Liver (tissue), 9 donors: ENCODE measurements around the gene SNAP25. TPM values are rescaled to one million over a fixed set of nuclear protein-coding genes. Genes with fewer than 3 reads are reported as not detected.

Experiments
- DNase-seq: peaks from one replicate; pipeline ENCODE4 v3.0.0-alpha.2; 2017; ENCODE audit warnings: low spot score
- H3K27ac ChIP-seq, 2 donors: one replicate each; pipeline ENCODE4 v1.7.0; 2013; ENCODE audit warnings: inconsistent platforms in 2 of 2, low read length in 2 of 2, control low read depth in 1 of 2, low read depth in 1 of 2, mild to moderate bottlenecking in 1 of 2
- H3K27me3 ChIP-seq, 4 donors: one replicate each; pipeline versions ENCODE4 v1.6.1 to v1.7.0; 2013; ENCODE audit warnings: low read length in 3 of 4, inconsistent platforms in 1 of 4, mild to moderate bottlenecking in 1 of 4, moderate library complexity in 1 of 4; ENCODE audit not compliant: control insufficient read depth in 4 of 4, insufficient read depth in 4 of 4
- H3K36me3 ChIP-seq, 4 donors: one replicate each; pipeline versions ENCODE4 v1.6.1 to v1.7.0; 2013; ENCODE audit warnings: low read length in 3 of 4, mild to moderate bottlenecking in 3 of 4, low read depth in 1 of 4, moderate library complexity in 1 of 4; ENCODE audit not compliant: control insufficient read depth in 4 of 4, insufficient read depth in 3 of 4
- H3K4me1 ChIP-seq, 4 donors: one replicate each; pipeline versions ENCODE4 v1.6.1 to v1.7.0; 2013; ENCODE audit warnings: low read length in 3 of 4, mild to moderate bottlenecking in 3 of 4, moderate library complexity in 1 of 4; ENCODE audit not compliant: control insufficient read depth in 4 of 4, insufficient read depth in 4 of 4
- H3K4me3 ChIP-seq, 3 donors: one replicate each; pipeline versions ENCODE4 v1.6.1 to v1.7.0; 2013; ENCODE audit warnings: low read length in 3 of 3, control low read depth in 1 of 3, low read depth in 1 of 3, mild to moderate bottlenecking in 1 of 3
- H3K9ac ChIP-seq, 2 donors: one replicate each; pipeline ENCODE4 v1.7.0; 2013; ENCODE audit warnings: low read length in 2 of 2, mild to moderate bottlenecking in 2 of 2, moderate library complexity in 2 of 2, control low read depth in 1 of 2, low read depth in 1 of 2
- H3K9me3 ChIP-seq, 4 donors: one replicate each; pipeline versions ENCODE4 v1.6.1 to v1.7.0; 2013; ENCODE audit warnings: low read length in 3 of 4; ENCODE audit not compliant: control insufficient read depth in 4 of 4
- ATF3 ChIP-seq: IDR thresholded peaks from 2 replicates; pipeline ENCODE4 v1.6.1; 2016; ENCODE audit warnings: antibody characterized with exemption
- CTCF ChIP-seq: fragments of 150-350 bp; IDR thresholded peaks from 2 replicates; pipeline ENCODE4 v1.5.1; 2017; ENCODE audit warnings: improper control_type of control experiment, low read depth, low read length; ENCODE audit not compliant: missing input control
- EGR1 ChIP-seq, 2 donors: IDR thresholded peaks; 2 replicates each; pipeline ENCODE4 v1.6.1; 2016 to 2018; ENCODE audit warnings: antibody characterized with exemption in 2 of 2, low read depth in 2 of 2
- FOXA1 ChIP-seq: IDR thresholded peaks from 2 replicates; pipeline ENCODE4 v1.6.1; 2016; ENCODE audit warnings: antibody characterized with exemption
- FOXA2 ChIP-seq: IDR thresholded peaks from 2 replicates; pipeline ENCODE4 v1.6.1; 2016; ENCODE audit warnings: antibody characterized with exemption
- GABPA ChIP-seq, 2 donors: IDR thresholded peaks in 1 of 2; conservative IDR thresholded peaks in 1 of 2; 2 replicates each; pipeline ENCODE4 v1.6.1; 2016; ENCODE audit warnings: antibody characterized with exemption in 2 of 2, mild to moderate bottlenecking in 1 of 2, moderate library complexity in 1 of 2
- HNF4A ChIP-seq, 2 donors: conservative IDR thresholded peaks; 2 replicates each; pipeline ENCODE4 v1.6.1; 2016; ENCODE audit warnings: antibody characterized with exemption in 2 of 2, mild to moderate bottlenecking in 2 of 2
- HNF4G ChIP-seq: IDR thresholded peaks from 2 replicates; pipeline ENCODE4 v1.6.1; 2016; ENCODE audit warnings: antibody characterized with exemption
- JUND ChIP-seq, 2 donors: IDR thresholded peaks; 2 replicates each; pipeline ENCODE4 v1.6.1; 2016; ENCODE audit warnings: antibody characterized with exemption in 2 of 2
- MAX ChIP-seq: IDR thresholded peaks from 2 replicates; pipeline ENCODE4 v1.6.1; 2016; ENCODE audit warnings: antibody characterized with exemption
- NR2F2 ChIP-seq: IDR thresholded peaks from 2 replicates; pipeline ENCODE4 v1.6.1; 2016; ENCODE audit warnings: antibody characterized with exemption
- RAD21 ChIP-seq, 2 donors: IDR thresholded peaks; 2 replicates each; pipeline ENCODE4 v1.6.1; 2016; ENCODE audit warnings: antibody characterized with exemption in 2 of 2, mild to moderate bottlenecking in 2 of 2
- REST ChIP-seq: IDR thresholded peaks from 2 replicates; pipeline ENCODE4 v1.6.1; 2016; ENCODE audit warnings: antibody characterized with exemption, mild to moderate bottlenecking
- RXRA ChIP-seq, 2 donors: IDR thresholded peaks; 2 replicates each; pipeline ENCODE4 v1.6.1; 2017 to 2018; ENCODE audit warnings: antibody characterized with exemption in 2 of 2, mild to moderate bottlenecking in 1 of 2
- SP1 ChIP-seq: IDR thresholded peaks from 2 replicates; pipeline ENCODE4 v1.6.1; 2018; ENCODE audit warnings: antibody characterized with exemption, mild to moderate bottlenecking
- TAF1 ChIP-seq: conservative IDR thresholded peaks from 2 replicates; pipeline ENCODE4 v1.6.1; 2016; ENCODE audit warnings: antibody characterized with exemption, mild to moderate bottlenecking
- YY1 ChIP-seq: IDR thresholded peaks from 2 replicates; pipeline ENCODE4 v1.6.1; 2016; ENCODE audit warnings: antibody characterized with exemption, mild to moderate bottlenecking
- ZBTB33 ChIP-seq: IDR thresholded peaks from 2 replicates; pipeline ENCODE4 v1.6.1; 2016; ENCODE audit warnings: antibody characterized with exemption
- WGBS: extraction: QIAGEN DNeasy Blood & Tissue Kit; methylation state at CpG from one replicate; pipeline ENCODE4 v1.1.7; 2013; 5-methylcytosine and 5-hydroxymethylcytosine counted together
- polyA plus RNA-seq, 2 donors: library from polyadenylated mRNA; stranded (reverse) in 1 of 2; unstranded in 1 of 2; fragments of 200-250 nt in 1 of 2; fragments of >200 nt in 1 of 2; fragmentation: Nextera tagmentation in 1 of 2; extraction: Ambion mirVana in 1 of 2; gene quantifications; one replicate each; pipeline versions ENCODE4 v1.2.1 to v1.2.3, GENCODE V29; 2013 to 2015
- total RNA-seq, 2 donors: library from RNA; depleted of rRNA; stranded (reverse); fragments of >200 nt; gene quantifications; one replicate each; pipeline ENCODE4 v1.2.3, GENCODE V29; 2014
- donor health status: healthy.
- donor health status: healthy.
- donor health status: healthy.
- donor health status: healthy.
- donor health status: healthy.

SNAP25 gene
- total and polyA plus RNA-seq, 4 donors, result 0.32 to 2.7 (median 0.56) TPM

GRCh38 chr20:10250902-10251301, 32.3 kb downstream of the SNAP25 start:
- Histone ChIP-seq H3K4me3 (no peak overlapping the region), H3K27me3 (no peaks in the 10 kb centered on the region), H3K9me3 (no peaks in the 10 kb centered on the region), H3K4me1 (no peaks in the 10 kb centered on the region), H3K36me3 (no peaks in the 10 kb centered on the region), H3K9ac (no peak overlapping the region), H3K27ac (no peak overlapping the region)
- no peak for TF ChIP-seq FOXA2
- no peak for TF ChIP-seq EGR1 (IDR thresholded peaks at IDR 0.05; ENCODE audit: low read depth in 2 of 2)
- no peak for TF ChIP-seq RXRA (IDR thresholded peaks at IDR 0.05)
- TF ChIP-seq SP1, result no peak
- TF ChIP-seq ZBTB33, result no peak
- no peak for TF ChIP-seq GABPA (IDR thresholded peaks at IDR 0.05 in 1 of 2, conservative IDR thresholded peaks at IDR 0.05 in 1 of 2)
- TF ChIP-seq ATF3, result no peak
- no peak for TF ChIP-seq FOXA1
- no peak for TF ChIP-seq HNF4A (conservative IDR thresholded peaks at IDR 0.05)
- TF ChIP-seq TAF1, result no peak
- WGBS, result 78% methylated on average over 5 of the region's 5 CpGs
- no peak for DNase-seq

GRCh38 chr20:10253780-10254179, 35.1 kb downstream of the SNAP25 start:
- Histone ChIP-seq H3K27ac (no peak overlapping the region), H3K9ac (no peak overlapping the region), H3K27me3 (no peaks in the 10 kb centered on the region), H3K4me3 (no peak overlapping the region), H3K4me1 (no peaks in the 10 kb centered on the region), H3K36me3 (peaks cover 0 to 3% (median 0%) of the 10 kb centered on the region in 4 donors), H3K9me3 (no peaks in the 10 kb centered on the region)
- no peak for DNase-seq
- TF ChIP-seq YY1 (no peak), SP1 (no peak), NR2F2 (no peak), TAF1 (no peak), CTCF (no peak), REST (no peak), JUND (IDR thresholded peaks at IDR 0.05) (no peak), GABPA (IDR thresholded peaks at IDR 0.05 in 1 of 2, conservative IDR thresholded peaks at IDR 0.05 in 1 of 2) (no peak), HNF4A (conservative IDR thresholded peaks at IDR 0.05) (no peak), FOXA2 (no peak), FOXA1 (no peak), EGR1 (IDR thresholded peaks at IDR 0.05; ENCODE audit: low read depth in 2 of 2) (no peak), RAD21 (IDR thresholded peaks at IDR 0.05) (no peak), HNF4G (no peak), RXRA (IDR thresholded peaks at IDR 0.05) (no peak), ZBTB33 (no peak), ATF3 (no peak), MAX (no peak)
- 76% methylated on average over 3 of the region's 3 CpGs for WGBS
